Heart left ventricle (tissue), 16 donors: ENCODE measurements around the gene ERICH6B. TPM values are rescaled to one million over a fixed set of nuclear protein-coding genes. Genes with fewer than 3 reads are reported as not detected.

Experiments
- ATAC-seq, 4 donors: fragments of 200-7000 bp; cut with Tn5 transposase; one replicate each; pipeline ENCODE4 v1.9.1; 2020 to 2022; ENCODE audit warnings: moderate library complexity in 4 of 4, mild to moderate bottlenecking in 3 of 4, moderate number of reproducible peaks in 1 of 4
- DNase-seq, 5 donors: peaks; one replicate each; pipeline ENCODE4 v3.0.0-alpha.2; 2020
- H3K27ac ChIP-seq, 12 donors: fragments of 200-600 bp; sonication (generic) in 4 of 12; one replicate each; pipeline versions ENCODE4 v1.5.0 to v1.8.0; 2016 to 2022; ENCODE audit warnings: mild to moderate bottlenecking in 2 of 12
- H3K27me3 ChIP-seq, 9 donors: fragments of 200-600 bp; sonication (generic) in 2 of 9; one replicate each; pipeline versions ENCODE4 v1.5.1 to v1.8.0; 2016 to 2022; ENCODE audit warnings: mild to moderate bottlenecking in 3 of 9
- H3K36me3 ChIP-seq, 9 donors: fragments of 200-600 bp; sonication (generic) in 2 of 9; one replicate each; pipeline versions ENCODE4 v1.5.0 to v1.8.0; 2018 to 2022; ENCODE audit warnings: mild to moderate bottlenecking in 2 of 9
- H3K4me1 ChIP-seq, 12 donors: fragments of 200-600 bp; sonication (generic) in 4 of 12; one replicate each; pipeline versions ENCODE4 v1.5.0 to v1.8.0; 2016 to 2022; ENCODE audit warnings: mild to moderate bottlenecking in 3 of 12
- H3K4me3 ChIP-seq, 12 donors: fragments of 200-600 bp; sonication (generic) in 4 of 12; one replicate each; pipeline versions ENCODE4 v1.5.0 to v1.8.0; 2017 to 2022; ENCODE audit warnings: mild to moderate bottlenecking in 9 of 12, moderate library complexity in 4 of 12
- H3K9me3 ChIP-seq, 12 donors: fragments of 200-600 bp; sonication (generic) in 4 of 12; one replicate each; pipeline versions ENCODE4 v1.5.0 to v1.8.0; 2016 to 2022; ENCODE audit warnings: mild to moderate bottlenecking in 1 of 12
- POLR2A ChIP-seq, 2 donors: fragments of 450-650 bp; IDR thresholded peaks; one replicate each; pipeline ENCODE4 v1.6.1; 2017; ENCODE audit warnings: antibody characterized with exemption in 2 of 2, mild to moderate bottlenecking in 2 of 2, moderate library complexity in 2 of 2
- WGBS, 4 donors: extraction: QIAGEN DNeasy Blood & Tissue Kit in 2 of 4; methylation state at CpG; one replicate each; pipeline versions ENCODE4 v1.1.5 to v1.1.7; 2013 to 2018; 5-methylcytosine and 5-hydroxymethylcytosine counted together
- intact Hi-C, 10 donors: fragments of 100-400 bp; cut with DNase I; formaldehyde crosslinking; loops; one replicate each; pipeline versions ENCODE4 v1.11.1 to v1.14.2; 2022
- polyA plus RNA-seq, 2 donors: library from polyadenylated mRNA; stranded (reverse); fragments of 200-250 nt; gene quantifications; one replicate each; pipeline ENCODE4 v1.2.3, GENCODE V29; 2013
- total RNA-seq, 9 donors: library from RNA; depleted of rRNA in 2 of 9; stranded (reverse); fragments of >200 nt in 2 of 9; fragmentation: NEBNext Ultra II Directional in 3 of 9; extraction: Animal tissue kit (Norgen Biotek cat#: 25700) in 3 of 9; gene quantifications; one replicate each; pipeline versions ENCODE4 v1.1.0 to v1.2.4, GENCODE V29; 2016 to 2023
- TF ChIP-seq, protein P1 (sequence below), 12 donors: fragments of 200-600 bp; sonication (generic) in 4 of 12; IDR thresholded peaks; one replicate each; pipeline versions ENCODE4 v1.5.0 to v1.8.0; 2018 to 2022; ENCODE audit warnings: antibody characterized with exemption in 12 of 12, mild to moderate bottlenecking in 5 of 12
- donor health status: ischemic (EF 13 %, LVEDD 7.1; RV severe dilation, severe dysfunction).
- donor health status: healthy with polysubstance abuse.
- donor health status: DM: no; HTN: yes; CAD: no.
- donor health status: DM: no; HTN: no; CAD: no.
- donor health status: ischemic (EF 25% LVEDD 6.9; RV normal size, moderate dysfunction).
- donor health status: ischemic (EF 25% LVEDD 5.7; RV mildly dilated, moderate dysfunction).
- donor health status: healthy.
- donor health status: DM: yes; HTN: yes; CAD: no.
- donor health status: ischemic (EF 35%, LVEDD 5.7; RV mildly dilated, moderate dysfunction).
- donor health status: nonischemic (EF 11% LVEDD 7.7; RV severe dilation, severe dysfunction).
- donor health status: DM: yes; HTN: yes; CAD: no.
- donor health status: PGD.
- donor health status: ischemic (EF 29% LVEDD 5.4; RV normal size, mild dysfunction).
- donor health status: nonischemic (EF 23%, LVEDD 6.1; RV moderate dilation, normal function).

ERICH6B gene
- total and polyA plus RNA-seq, 11 donors = not detected

DNA sequence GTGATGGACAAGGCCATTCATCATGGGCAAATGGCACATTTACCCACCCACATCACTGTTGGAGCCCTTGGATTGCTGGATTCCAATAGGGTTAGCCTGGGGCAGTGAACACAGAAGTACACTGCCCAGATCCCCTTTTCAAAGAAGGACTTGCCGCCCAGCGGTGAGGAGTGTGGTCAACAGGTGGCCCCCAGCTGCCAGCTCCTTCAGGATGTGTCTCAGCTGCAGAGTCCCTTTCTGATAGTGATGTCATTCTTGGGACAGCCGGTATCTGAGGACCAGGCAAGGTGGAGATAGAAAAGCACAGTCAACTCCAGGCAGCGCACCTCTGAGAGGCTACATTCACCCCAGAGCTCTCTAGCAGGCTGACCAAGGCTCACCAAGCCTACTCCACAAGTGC lies 16.9 kb downstream of the ERICH6B start:
- Histone ChIP-seq H3K27ac (no peak overlapping the region), H3K36me3 (no peaks in the 10 kb centered on the region), H3K27me3 (peaks cover 0 to 15% (median 0%) of the 10 kb centered on the region in 9 donors), H3K4me1 (no peaks in the 10 kb centered on the region), H3K4me3 (no peak overlapping the region), H3K9me3 (no peaks in the 10 kb centered on the region)
- 75 to 83% (median 79%) methylated on average over 4 of the region's 4 CpGs for WGBS, 4 donors
- ATAC-seq = no peak
- no peak for TF ChIP-seq POLR2A (IDR thresholded peaks at IDR 0.05)
- TF ChIP-seq, protein P1, sequence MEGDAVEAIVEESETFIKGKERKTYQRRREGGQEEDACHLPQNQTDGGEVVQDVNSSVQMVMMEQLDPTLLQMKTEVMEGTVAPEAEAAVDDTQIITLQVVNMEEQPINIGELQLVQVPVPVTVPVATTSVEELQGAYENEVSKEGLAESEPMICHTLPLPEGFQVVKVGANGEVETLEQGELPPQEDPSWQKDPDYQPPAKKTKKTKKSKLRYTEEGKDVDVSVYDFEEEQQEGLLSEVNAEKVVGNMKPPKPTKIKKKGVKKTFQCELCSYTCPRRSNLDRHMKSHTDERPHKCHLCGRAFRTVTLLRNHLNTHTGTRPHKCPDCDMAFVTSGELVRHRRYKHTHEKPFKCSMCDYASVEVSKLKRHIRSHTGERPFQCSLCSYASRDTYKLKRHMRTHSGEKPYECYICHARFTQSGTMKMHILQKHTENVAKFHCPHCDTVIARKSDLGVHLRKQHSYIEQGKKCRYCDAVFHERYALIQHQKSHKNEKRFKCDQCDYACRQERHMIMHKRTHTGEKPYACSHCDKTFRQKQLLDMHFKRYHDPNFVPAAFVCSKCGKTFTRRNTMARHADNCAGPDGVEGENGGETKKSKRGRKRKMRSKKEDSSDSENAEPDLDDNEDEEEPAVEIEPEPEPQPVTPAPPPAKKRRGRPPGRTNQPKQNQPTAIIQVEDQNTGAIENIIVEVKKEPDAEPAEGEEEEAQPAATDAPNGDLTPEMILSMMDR (IDR thresholded peaks at IDR 0.05) = no peak
- intact Hi-C loops = no loop called here
- no peak for DNase-seq

DNA sequence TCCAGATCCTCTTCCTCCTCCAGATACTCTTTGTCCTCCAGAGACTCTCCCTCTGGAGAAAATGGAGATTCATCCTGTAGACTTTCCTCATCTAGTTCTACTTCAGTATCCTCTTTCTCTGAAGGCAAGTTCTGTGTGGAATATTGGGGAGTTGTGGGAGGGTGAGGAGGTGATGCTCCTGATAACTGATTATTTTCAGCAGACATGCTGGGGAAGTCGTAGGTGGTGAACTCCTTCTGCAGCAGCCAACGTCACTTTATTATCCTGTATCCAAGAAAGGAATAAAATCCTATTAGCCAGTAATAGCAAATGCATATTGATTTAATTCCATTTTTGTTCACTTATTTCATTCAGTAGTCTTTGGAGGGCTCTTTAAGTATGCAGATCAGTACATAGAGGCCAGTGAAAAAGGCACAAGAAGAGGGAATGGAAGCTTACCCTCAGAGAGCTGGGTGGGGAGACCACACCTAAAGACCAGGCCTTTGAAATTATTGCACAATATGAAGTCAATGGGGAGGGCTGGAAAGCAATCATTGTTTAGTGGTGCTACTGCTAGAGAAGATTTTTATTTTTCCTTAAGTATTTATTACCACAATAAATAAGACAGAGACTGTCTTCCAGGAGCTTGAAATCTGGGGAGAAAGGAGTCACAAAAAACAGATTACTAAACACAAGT lies 18.6 kb downstream of the ERICH6B start:
- H3K4me3 ChIP-seq = no peak overlapping the region
- TF ChIP-seq, protein P1 (IDR thresholded peaks at IDR 0.05) = no peak
- TF ChIP-seq POLR2A (IDR thresholded peaks at IDR 0.05) = no peak
- no peaks in the 10 kb centered on the region for H3K36me3 ChIP-seq
- peaks cover 0 to 15% (median 0%) of the 10 kb centered on the region in 9 donors for H3K27me3 ChIP-seq
- WGBS, 4 donors = 65 to 78% (median 68%) methylated on average over 2 of the region's 2 CpGs
- intact Hi-C loops = no loop called here
- DNase-seq (no peak), ATAC-seq (no peak)
- H3K9me3 ChIP-seq = no peaks in the 10 kb centered on the region
- no peak overlapping the region for H3K27ac ChIP-seq
- no peaks in the 10 kb centered on the region for H3K4me1 ChIP-seq

- DNase-seq = no peak
- no peak overlapping the region for H3K27ac ChIP-seq
- H3K4me3 ChIP-seq = no peak overlapping the region
- intact Hi-C loops = no loop called here
- peaks cover 0 to 5% (median 0%) of the 10 kb centered on the region in 12 donors for H3K9me3 ChIP-seq
- 36 to 49% (median 48%) methylated on average over 2 of the region's 2 CpGs for WGBS, 4 donors
- ATAC-seq = no peak
- H3K4me1 ChIP-seq = no peaks in the 10 kb centered on the region
- H3K27me3 ChIP-seq = peaks cover 0 to 15% (median 0%) of the 10 kb centered on the region in 9 donors
- H3K36me3 ChIP-seq = no peaks in the 10 kb centered on the region
- TF ChIP-seq, protein P1 (IDR thresholded peaks at IDR 0.05) = no peak
- no peak for TF ChIP-seq POLR2A (IDR thresholded peaks at IDR 0.05)
Measured at GRCh38 chr13:45595965-45596364, 19.6 kb downstream of the ERICH6B start.

GRCh38 chr13:45594764-45595163 lies 20.8 kb downstream of the ERICH6B start:
- H3K27ac ChIP-seq = no peak overlapping the region
- intact Hi-C loops = no loop called here
- H3K4me3 ChIP-seq = no peak overlapping the region
- H3K36me3 ChIP-seq = no peaks in the 10 kb centered on the region
- ATAC-seq (no peak), DNase-seq (no peak)
- TF ChIP-seq, protein P1 (IDR thresholded peaks at IDR 0.05) = no peak
- no peak for TF ChIP-seq POLR2A (IDR thresholded peaks at IDR 0.05)
- H3K9me3 ChIP-seq = peaks cover 0 to 9% (median 0%) of the 10 kb centered on the region in 12 donors
- 40 to 59% (median 54%) methylated on average over 3 of the region's 3 CpGs for WGBS, 4 donors
- H3K27me3 ChIP-seq = peaks cover 0 to 15% (median 0%) of the 10 kb centered on the region in 9 donors
- no peaks in the 10 kb centered on the region for H3K4me1 ChIP-seq
